Stomach (tissue), 9 donors: ENCODE data around the gene CNTROB. TPM values are rescaled to one million over a fixed set of nuclear protein-coding genes. Genes with fewer than 3 reads are reported as not detected.
"Not testable (repeated sequence)": the region's sequence is repeated elsewhere in the genome, so short reads cannot be mapped to it uniquely, and the experiment has no call there.

ENCODE experiments used
- DNase-seq, 2 donors: peaks; one replicate each; pipeline versions ENCODE4 v3.0.0 to v3.0.0-alpha.2; 2013 to 2019
- H3K27ac ChIP-seq, 5 donors: fragments of 200-600 bp in 4 of 5; sonication (generic) in 4 of 5; one replicate each; pipeline ENCODE4 v1.5.1; 2013 to 2019; ENCODE audit warnings: mild to moderate bottlenecking in 1 of 5, moderate library complexity in 1 of 5
- H3K27me3 ChIP-seq, 3 donors: fragments of 200-600 bp; sonication (generic); one replicate each; pipeline ENCODE4 v1.5.1; 2017 to 2019; ENCODE audit warnings: mixed run types in 1 of 3
- H3K36me3 ChIP-seq, 4 donors: fragments of 200-600 bp; sonication (generic); 1 replicate in 3 of 4; 2 replicates in 1 of 4; pipeline ENCODE4 v1.5.1; 2016 to 2019
- H3K4me1 ChIP-seq, 4 donors: fragments of 200-600 bp; sonication (generic); one replicate each; pipeline ENCODE4 v1.5.1; 2016 to 2019
- H3K4me3 ChIP-seq, 4 donors: fragments of 200-600 bp; sonication (generic) in 3 of 4; one replicate each; pipeline ENCODE4 v1.5.1; 2016 to 2019; ENCODE audit warnings: mild to moderate bottlenecking in 1 of 4
- H3K9me3 ChIP-seq, 4 donors: fragments of 200-600 bp; sonication (generic); one replicate each; pipeline ENCODE4 v1.5.1; 2016 to 2019
- EP300 ChIP-seq: sonication (generic); formaldehyde crosslinking; IDR thresholded peaks from one replicate; pipeline ENCODE4 v1.6.1; 2017; ENCODE audit warnings: antibody characterized with exemption
- POLR2A ChIP-seq, 4 donors: fragments of 450-650 bp; IDR thresholded peaks; one replicate each; pipeline ENCODE4 v1.6.1; 2016; ENCODE audit warnings: antibody characterized with exemption in 4 of 4, control low read depth in 2 of 4, mild to moderate bottlenecking in 1 of 4, moderate library complexity in 1 of 4
- POLR2AphosphoS5 ChIP-seq, 3 donors: sonication (generic); formaldehyde crosslinking; IDR thresholded peaks; one replicate each; pipeline ENCODE4 v1.6.1; 2016; ENCODE audit warnings: antibody characterized with exemption in 3 of 3
- WGBS, 5 donors: extraction: QIAGEN DNeasy Blood & Tissue Kit in 3 of 5; methylation state at CpG; one replicate each; pipeline versions ENCODE4 v1.1.5 to v1.1.7; 2013 to 2018; 5-methylcytosine and 5-hydroxymethylcytosine counted together
- intact Hi-C: fragments of 100-400 bp; cut with DNase I; formaldehyde crosslinking; loops from one replicate; pipeline ENCODE4 v1.15.1; 2023; ENCODE audit warnings: low total_unique reads
- polyA plus RNA-seq, 3 donors: library from polyadenylated mRNA; stranded (reverse); fragments of 200-250 nt; gene quantifications; one replicate each; pipeline ENCODE4 v1.2.3, GENCODE V29; 2013
- total RNA-seq, 5 donors: library from RNA; depleted of rRNA; stranded (reverse); fragments of >200 nt; gene quantifications; one replicate each; pipeline versions ENCODE4 v1.1.0 to v1.2.3, GENCODE V29; 2014 to 2016
- TF ChIP-seq, protein P1 (sequence below), 7 experiments: fragments of 450-650 bp in 4 of 7; fragments of 200-600 bp in 3 of 7; sonication (generic) in 3 of 7; IDR thresholded peaks; one replicate each; pipeline ENCODE4 v1.5.1; 2016 to 2019; ENCODE audit warnings: antibody characterized with exemption in 7 of 7, control low read depth in 2 of 7, mild to moderate bottlenecking in 1 of 7
- donor health status: healthy with polysubstance abuse.
- donor health status: Bipolar disorder and iron deficiency.
- donor health status: healthy.

The CNTROB gene
- total and polyA plus RNA-seq, 8 donors, result 12.9 to 146 (median 25.7) TPM

DNA sequence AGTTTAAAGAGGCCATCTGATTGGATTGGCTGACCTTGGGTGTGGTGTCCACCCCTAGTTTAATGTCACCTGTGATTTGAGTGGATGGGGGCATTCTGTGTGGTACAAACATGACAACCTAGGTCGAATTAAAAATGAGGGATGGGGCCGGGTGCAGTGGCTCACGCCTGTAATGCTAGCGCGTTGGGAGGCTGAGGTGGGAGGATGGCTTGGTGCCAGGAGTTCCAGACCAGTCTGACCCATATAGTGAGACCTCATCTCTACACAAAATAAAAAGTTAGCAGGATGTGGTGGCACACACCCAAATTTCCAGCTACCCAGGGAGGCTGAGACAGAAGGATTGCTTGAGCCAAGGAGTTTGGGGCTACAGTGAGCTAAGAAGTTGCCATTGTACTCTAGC, 14.4 kb downstream of the CNTROB start:
- WGBS, 5 donors, result 64 to 97% (median 84%) methylated on average over 5 of the region's 5 CpGs

DNA sequence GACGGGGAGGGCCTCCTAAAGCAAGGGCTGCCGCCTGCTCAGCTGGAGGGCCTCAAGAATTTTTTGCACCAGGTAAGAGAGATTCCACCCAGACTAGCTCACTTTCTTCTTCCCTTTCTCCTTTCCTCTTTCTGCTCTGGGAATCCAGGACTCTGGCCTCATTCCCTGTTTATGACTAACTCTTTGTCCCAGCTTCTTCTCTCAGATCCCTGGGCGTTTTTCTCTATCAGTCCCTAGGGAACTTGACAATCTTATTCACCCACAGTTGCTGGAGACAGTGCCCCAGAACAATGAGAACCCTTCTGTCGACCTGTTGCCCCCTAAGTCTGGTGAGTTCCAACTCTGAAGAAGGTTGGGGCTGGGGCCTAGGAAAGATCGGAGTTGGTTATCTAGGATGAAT, 15.6 kb downstream of the CNTROB start:
- Histone ChIP-seq H3K27ac (no peak overlapping the region), H3K4me1 (peaks cover 0 to 11% (median 4%) of the 10 kb centered on the region in 4 donors), H3K9me3 (no peaks in the 10 kb centered on the region), H3K36me3 (peaks cover 53 to 74% (median 73%) of the 10 kb centered on the region in 4 donors), H3K27me3 (no peaks in the 10 kb centered on the region), H3K4me3 (no peak overlapping the region)
- intact Hi-C loops, result no loop called here
- TF ChIP-seq POLR2AphosphoS5 (IDR thresholded peaks at IDR 0.05) (no peak), POLR2A (IDR thresholded peaks at IDR 0.05) (no peak), EP300 (no peak)
- TF ChIP-seq, protein P1, sequence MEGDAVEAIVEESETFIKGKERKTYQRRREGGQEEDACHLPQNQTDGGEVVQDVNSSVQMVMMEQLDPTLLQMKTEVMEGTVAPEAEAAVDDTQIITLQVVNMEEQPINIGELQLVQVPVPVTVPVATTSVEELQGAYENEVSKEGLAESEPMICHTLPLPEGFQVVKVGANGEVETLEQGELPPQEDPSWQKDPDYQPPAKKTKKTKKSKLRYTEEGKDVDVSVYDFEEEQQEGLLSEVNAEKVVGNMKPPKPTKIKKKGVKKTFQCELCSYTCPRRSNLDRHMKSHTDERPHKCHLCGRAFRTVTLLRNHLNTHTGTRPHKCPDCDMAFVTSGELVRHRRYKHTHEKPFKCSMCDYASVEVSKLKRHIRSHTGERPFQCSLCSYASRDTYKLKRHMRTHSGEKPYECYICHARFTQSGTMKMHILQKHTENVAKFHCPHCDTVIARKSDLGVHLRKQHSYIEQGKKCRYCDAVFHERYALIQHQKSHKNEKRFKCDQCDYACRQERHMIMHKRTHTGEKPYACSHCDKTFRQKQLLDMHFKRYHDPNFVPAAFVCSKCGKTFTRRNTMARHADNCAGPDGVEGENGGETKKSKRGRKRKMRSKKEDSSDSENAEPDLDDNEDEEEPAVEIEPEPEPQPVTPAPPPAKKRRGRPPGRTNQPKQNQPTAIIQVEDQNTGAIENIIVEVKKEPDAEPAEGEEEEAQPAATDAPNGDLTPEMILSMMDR (IDR thresholded peaks at IDR 0.05), result no peak
- WGBS, 5 donors, result 83 to 90% (median 90%) methylated on average over 5 of the region's 5 CpGs
- no peak for DNase-seq

More for the DNA sequence above, 14.4 kb downstream of the CNTROB start:
- TF ChIP-seq POLR2AphosphoS5 (IDR thresholded peaks at IDR 0.05) (no peak), POLR2A (IDR thresholded peaks at IDR 0.05) (no peak), EP300 (no peak)
- TF ChIP-seq, protein P1 (IDR thresholded peaks at IDR 0.05), result no peak
- Histone ChIP-seq H3K4me3 (no peak overlapping the region), H3K4me1 (peaks cover 0 to 4% (median 2%) of the 10 kb centered on the region in 4 donors), H3K9me3 (no peaks in the 10 kb centered on the region), H3K27ac (no peak overlapping the region), H3K36me3 (peaks cover 57 to 85% (median 83%) of the 10 kb centered on the region in 4 donors), H3K27me3 (no peaks in the 10 kb centered on the region)
- DNase-seq, result no peak
- intact Hi-C loops, result no loop called here

DNA sequence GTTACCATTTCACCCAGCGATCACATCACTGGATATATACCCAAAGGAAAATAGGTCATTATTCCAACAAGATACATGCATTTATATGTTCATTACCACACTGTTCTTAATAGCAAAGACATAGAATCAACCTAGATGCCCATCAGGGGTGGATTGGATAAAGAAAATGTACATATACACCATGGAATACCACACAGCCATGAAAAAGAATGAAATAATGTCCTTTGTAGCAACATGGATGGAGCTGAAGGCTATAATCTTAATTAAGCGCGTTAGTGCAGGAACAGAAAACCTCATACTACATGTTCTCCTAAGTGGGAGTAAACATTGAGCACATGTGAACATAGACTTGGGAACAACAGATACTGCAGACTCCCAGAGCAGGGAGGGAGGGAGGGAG, 18.6 kb downstream of the CNTROB start:
- peaks cover 0 to 11% (median 4%) of the 10 kb centered on the region in 4 donors for H3K4me1 ChIP-seq
- H3K36me3 ChIP-seq, result peaks cover 30 to 47% (median 45%) of the 10 kb centered on the region in 4 donors
- intact Hi-C loops, result no loop called here
- no peak overlapping the region for H3K4me3 ChIP-seq
- H3K27ac ChIP-seq, result peak overlapping the region in 1 of 5 donors; percentile 78
- no peaks in the 10 kb centered on the region for H3K9me3 ChIP-seq
- H3K27me3 ChIP-seq, result no peaks in the 10 kb centered on the region
- TF ChIP-seq POLR2AphosphoS5 (IDR thresholded peaks at IDR 0.05) (no peak), POLR2A (IDR thresholded peaks at IDR 0.05) (no peak), EP300 (no peak)
- TF ChIP-seq, protein P1 (IDR thresholded peaks at IDR 0.05), result no peak
- 61 to 100% (median 77%) methylated on average over 3 of the region's 3 CpGs for WGBS, 5 donors
- no peak for DNase-seq

DNA sequence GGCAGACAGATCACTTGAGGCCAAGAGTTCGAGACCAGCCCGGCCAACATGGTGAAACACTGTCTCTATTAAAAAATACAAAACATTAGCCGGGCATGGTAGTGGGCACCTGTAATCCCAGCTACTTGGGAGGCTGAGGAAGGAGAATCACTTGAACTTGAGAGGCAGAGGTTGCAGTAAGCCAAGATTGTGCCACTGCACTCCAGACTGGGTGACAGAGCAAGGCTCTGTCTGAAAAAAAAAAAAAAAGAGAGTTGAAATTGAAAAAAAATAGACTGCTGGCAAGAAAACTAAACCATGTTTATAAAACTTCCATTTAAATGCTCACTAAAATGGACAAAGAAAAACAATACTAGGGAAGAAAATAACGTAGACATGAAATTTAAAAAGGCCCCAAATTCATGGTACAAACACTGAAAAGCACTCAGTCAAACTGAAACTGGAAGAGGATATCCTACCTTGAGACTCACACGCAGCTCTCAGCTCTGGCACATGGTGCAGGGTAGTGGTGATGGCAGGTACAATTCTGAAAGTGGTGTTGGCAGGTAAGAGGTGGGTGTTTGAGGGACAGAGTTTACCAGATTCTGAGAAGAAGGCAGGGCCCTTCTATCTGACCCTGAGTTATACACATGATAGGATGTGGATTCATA, 19.3 kb downstream of the CNTROB start:
- Histone ChIP-seq H3K36me3 (peaks cover 23 to 40% (median 38%) of the 10 kb centered on the region in 4 donors), H3K9me3 (no peaks in the 10 kb centered on the region), H3K27me3 (no peaks in the 10 kb centered on the region), H3K4me1 (peaks cover 0 to 17% (median 6%) of the 10 kb centered on the region in 4 donors), H3K27ac (peak overlapping the region in 2 of 5 donors; percentile 39 to 78), H3K4me3 (no peak overlapping the region)
- 57 to 66% (median 59%) methylated on average over 5 of the region's 5 CpGs for WGBS, 5 donors
- DNase-seq, result no peak
- TF ChIP-seq, protein P1 (IDR thresholded peaks at IDR 0.05), result no peak
- no peak for TF ChIP-seq POLR2AphosphoS5 (IDR thresholded peaks at IDR 0.05)
- intact Hi-C loops, result no loop called here

DNA sequence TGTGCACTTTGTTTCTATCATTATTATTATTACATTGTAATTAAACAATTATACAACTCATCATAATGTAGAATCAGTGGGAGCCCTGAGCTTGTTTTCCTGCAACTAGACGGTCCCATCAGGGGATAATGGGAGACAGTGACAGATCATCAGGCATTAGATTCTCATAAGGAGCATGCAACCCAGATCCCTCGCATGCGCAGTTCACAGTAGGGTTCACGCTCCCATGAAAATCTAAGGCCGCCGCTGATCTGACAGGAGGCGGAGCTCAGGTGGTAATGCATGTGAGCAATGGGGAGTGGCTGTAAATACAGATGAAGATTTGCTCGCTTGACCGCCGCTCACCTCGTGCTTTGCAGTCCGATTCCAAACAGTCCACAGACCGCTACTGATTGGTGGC, 21.3 kb downstream of the CNTROB start:
- intact Hi-C loops, result not testable (repeated sequence)

More for the DNA sequence above, 21.3 kb downstream of the CNTROB start:
- WGBS, 5 donors, result 89 to 96% (median 91%) methylated on average over 13 of the region's 13 CpGs
- H3K4me3 ChIP-seq, H3K9me3 ChIP-seq, H3K27me3 ChIP-seq, DNase-seq, H3K27ac ChIP-seq: not testable (repeated sequence)
- Histone ChIP-seq H3K36me3 (peaks cover 9 to 20% (median 18%) of the 10 kb centered on the region in 4 donors), H3K4me1 (peaks cover 0 to 22% (median 8%) of the 10 kb centered on the region in 4 donors)
